ENCODE measurements around the gene TPX2. TPM values are rescaled to one million over a fixed set of nuclear protein-coding genes. Genes with fewer than 3 reads are reported as not detected.
A peak's percentile ranks its signal among the peaks of the same experiment; 100 is the strongest.

The TPX2 gene
- total RNA-seq, 1 experiment from 2014 or later: 248 TPM

- Histone ChIP-seq H3K27me3 (ENCODE audit: control insufficient read depth, insufficient read depth, low read length) (no peaks in the 10 kb centered on the region), H3K36me3 (ENCODE audit: control insufficient read depth, insufficient read depth, low read length) (peaks cover 24% of the 10 kb centered on the region), H3K4me1 (ENCODE audit: control insufficient read depth, insufficient read depth, low read length) (peaks cover 12% of the 10 kb centered on the region; the same call in 1 of the 2 replicates), H3K4me3 (ENCODE audit: low read depth in 2 of 2, low read length in 2 of 2) (no peak overlapping the region), H3K9me3 (ENCODE audit: control insufficient read depth, insufficient read depth, low read depth, low read length) (no peaks in the 10 kb centered on the region), H3K27ac (ENCODE audit: low read length) (no peak overlapping the region)
- ChIA-PET CTCF (interaction anchor here (0.7 kb wide), 1 partner anchor 217 kb away, joined by 4 read pairs; no protein-coding TSS in a partner anchor), POLR2A (interaction anchor here (0.5 to 0.9 kb wide), 2 partner anchors 48 to 234 kb away, joined by 3 to 4 read pairs; no protein-coding TSS in a partner anchor)
- no peak for DNase-seq (ENCODE audit: low read depth, low spot score)
- TSS peak; percentile 33 for BruUV-seq (replicated peaks)
- ATAC-seq: no peak
- intact Hi-C loops (cut with micrococcal nuclease; ENCODE audit: unreplicated experiment) (no loop called here), in situ Hi-C loops (cut with HindIII; ENCODE audit: low pct_unique_long_range_greater_than_20kb, low sequenced_read_pairs) (no loop called here)
- TF ChIP-seq TCF7L2 (IDR thresholded peaks at IDR 0.05; ENCODE audit: low read depth, low read length): no peak
- no peak for TF ChIP-seq SIN3A (IDR thresholded peaks at IDR 0.05; ENCODE audit: borderline replicate concordance, insufficient read depth, low read depth, low read length)
- TF ChIP-seq REST (IDR thresholded peaks at IDR 0.05; ENCODE audit: insufficient read depth in 1 of 2, low read depth in 2 of 2, low read length in 1 of 2): no peak
- TF ChIP-seq CTCF (IDR thresholded peaks at IDR 0.05): no peak
- no peak for TF ChIP-seq POLR2AphosphoS5 (IDR thresholded peaks at IDR 0.05; ENCODE audit: low read depth, low read length)
Observed at GRCh38 chr20:31806564-31807355, 67.7 kb downstream of the TPX2 start.

GRCh38 chr20:31808481-31808880 lies 69.4 kb downstream of the TPX2 start:
- H3K4me1 ChIP-seq (ENCODE audit: control insufficient read depth, insufficient read depth, low read length): peaks cover 23% of the 10 kb centered on the region; the same call in 1 of the 2 replicates
- peaks cover 15% of the 10 kb centered on the region for H3K36me3 ChIP-seq (ENCODE audit: control insufficient read depth, insufficient read depth, low read length)
- POLR2A ChIA-PET: interaction anchor here (0.6 to 1.1 kb wide), 3 partner anchors 10 to 233 kb away, joined by 3 read pairs; no protein-coding TSS in a partner anchor
- CTCF ChIA-PET: no interaction called here
- no peak overlapping the region for H3K4me3 ChIP-seq (ENCODE audit: low read depth in 2 of 2, low read length in 2 of 2)
- intact Hi-C loops (cut with micrococcal nuclease; ENCODE audit: unreplicated experiment) (no loop called here), in situ Hi-C loops (cut with HindIII; ENCODE audit: low pct_unique_long_range_greater_than_20kb, low sequenced_read_pairs) (no loop called here)
- TF ChIP-seq SIN3A (IDR thresholded peaks at IDR 0.05; ENCODE audit: borderline replicate concordance, insufficient read depth, low read depth, low read length) (no peak), POLR2AphosphoS5 (IDR thresholded peaks at IDR 0.05; ENCODE audit: low read depth, low read length) (no peak), REST (IDR thresholded peaks at IDR 0.05; ENCODE audit: insufficient read depth in 1 of 2, low read depth in 2 of 2, low read length in 1 of 2) (no peak), TCF7L2 (IDR thresholded peaks at IDR 0.05; ENCODE audit: low read depth, low read length) (no peak), CTCF (IDR thresholded peaks at IDR 0.05) (no peak)
- H3K9me3 ChIP-seq (ENCODE audit: control insufficient read depth, insufficient read depth, low read depth, low read length): no peaks in the 10 kb centered on the region
- ATAC-seq (no peak), DNase-seq (ENCODE audit: low read depth, low spot score) (no peak)
- no peak overlapping the region for H3K27ac ChIP-seq (ENCODE audit: low read length)
- no TSS peak for BruUV-seq (replicated peaks)
- H3K27me3 ChIP-seq (ENCODE audit: control insufficient read depth, insufficient read depth, low read length): no peaks in the 10 kb centered on the region

Measured in Panc1 (cell line).